Progenitor cell of endocrine pancreas (in vitro differentiated cells): ENCODE data around the gene CCDC88C. TPM values are rescaled to one million over a fixed set of nuclear protein-coding genes. Genes with fewer than 3 reads are reported as not detected.

Experiments
- DNase-seq: peaks from one replicate; pipeline ENCODE4 v3.0.0; 2021; ENCODE audit warnings: low spot score; ENCODE audit not compliant: unreplicated experiment
- H3K27ac Mint-ChIP-seq: 2 replicates; pipeline ENCODE4 v1.8.0; 2021; ENCODE audit warnings: mild to moderate bottlenecking, moderate library complexity, mixed read lengths
- H3K27me3 Mint-ChIP-seq: 2 replicates; pipeline ENCODE4 v1.8.0; 2021; ENCODE audit warnings: mixed read lengths
- H3K36me3 Mint-ChIP-seq: 2 replicates; pipeline ENCODE4 v1.8.0; 2022; ENCODE audit warnings: mixed read lengths; ENCODE audit not compliant: insufficient read depth
- H3K4me1 Mint-ChIP-seq: 2 replicates; pipeline ENCODE4 v1.8.0; 2021; ENCODE audit warnings: low read depth, mixed read lengths
- H3K4me3 Mint-ChIP-seq: 2 replicates; pipeline ENCODE4 v1.8.0; 2021; ENCODE audit warnings: low read depth, mild to moderate bottlenecking, moderate library complexity, mixed read lengths
- H3K9me3 Mint-ChIP-seq: 2 replicates; pipeline ENCODE4 v1.8.0; 2021; ENCODE audit warnings: low read depth, mixed read lengths
- total RNA-seq: library from RNA; stranded (reverse); gene quantifications from 2 replicates; pipeline ENCODE4 v1.2.1, GENCODE V29; 2021
- TF ChIP-seq, protein P1 (sequence below): fragments of 200-600 bp; sonication (generic); IDR thresholded peaks from one replicate; pipeline ENCODE4 v1.5.0; 2021; ENCODE audit warnings: antibody characterized with exemption, mild to moderate bottlenecking; ENCODE audit not compliant: unreplicated experiment

The CCDC88C gene
- total RNA-seq, 1 donor from 2014 or later = 78.1 TPM

- TF ChIP-seq, protein P1, sequence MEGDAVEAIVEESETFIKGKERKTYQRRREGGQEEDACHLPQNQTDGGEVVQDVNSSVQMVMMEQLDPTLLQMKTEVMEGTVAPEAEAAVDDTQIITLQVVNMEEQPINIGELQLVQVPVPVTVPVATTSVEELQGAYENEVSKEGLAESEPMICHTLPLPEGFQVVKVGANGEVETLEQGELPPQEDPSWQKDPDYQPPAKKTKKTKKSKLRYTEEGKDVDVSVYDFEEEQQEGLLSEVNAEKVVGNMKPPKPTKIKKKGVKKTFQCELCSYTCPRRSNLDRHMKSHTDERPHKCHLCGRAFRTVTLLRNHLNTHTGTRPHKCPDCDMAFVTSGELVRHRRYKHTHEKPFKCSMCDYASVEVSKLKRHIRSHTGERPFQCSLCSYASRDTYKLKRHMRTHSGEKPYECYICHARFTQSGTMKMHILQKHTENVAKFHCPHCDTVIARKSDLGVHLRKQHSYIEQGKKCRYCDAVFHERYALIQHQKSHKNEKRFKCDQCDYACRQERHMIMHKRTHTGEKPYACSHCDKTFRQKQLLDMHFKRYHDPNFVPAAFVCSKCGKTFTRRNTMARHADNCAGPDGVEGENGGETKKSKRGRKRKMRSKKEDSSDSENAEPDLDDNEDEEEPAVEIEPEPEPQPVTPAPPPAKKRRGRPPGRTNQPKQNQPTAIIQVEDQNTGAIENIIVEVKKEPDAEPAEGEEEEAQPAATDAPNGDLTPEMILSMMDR = no peak
- Mint-ChIP-seq H3K4me3 (no peak overlapping the region), H3K27me3 (no peaks in the 10 kb centered on the region), H3K9me3 (peaks cover 3% of the 10 kb centered on the region), H3K4me1 (no peaks in the 10 kb centered on the region), H3K27ac (no peak overlapping the region), H3K36me3 (peaks cover 19% of the 10 kb centered on the region)
- no peak for DNase-seq
Observed at GRCh38 chr14:91233936-91234790, 183.5 kb downstream of the CCDC88C start.

GRCh38 chr14:91232603-91233002 is 185.0 kb downstream of the CCDC88C start:
- Mint-ChIP-seq H3K36me3 (peaks cover 25% of the 10 kb centered on the region), H3K4me1 (no peaks in the 10 kb centered on the region), H3K27me3 (no peaks in the 10 kb centered on the region), H3K9me3 (peaks cover 3% of the 10 kb centered on the region), H3K4me3 (no peak overlapping the region), H3K27ac (no peak overlapping the region)
- DNase-seq = no peak
- TF ChIP-seq, protein P1 = no peak

DNA sequence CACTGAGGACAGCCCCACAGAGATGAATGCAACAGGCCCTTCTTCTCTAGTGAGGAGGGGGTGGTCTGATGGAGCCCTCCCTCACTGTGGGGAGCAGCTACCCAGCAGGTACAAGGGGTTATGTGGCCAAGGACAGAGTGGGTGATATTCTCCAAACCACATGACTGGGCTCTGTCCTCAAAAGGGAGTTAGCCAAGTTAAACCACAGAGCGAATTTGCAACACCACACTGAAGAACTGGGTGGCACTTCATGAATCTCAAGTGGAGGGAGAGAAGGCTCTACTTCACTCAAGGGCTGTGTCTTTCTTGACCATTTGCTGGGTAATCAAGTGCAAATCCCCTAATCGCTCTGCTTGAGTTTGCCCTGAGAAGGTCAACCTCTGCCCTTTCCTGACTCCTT is 185.6 kb downstream of the CCDC88C start:
- Mint-ChIP-seq H3K9me3 (peaks cover 3% of the 10 kb centered on the region), H3K27ac (no peak overlapping the region), H3K4me1 (no peaks in the 10 kb centered on the region), H3K36me3 (peaks cover 25% of the 10 kb centered on the region), H3K4me3 (no peak overlapping the region), H3K27me3 (no peaks in the 10 kb centered on the region)
- no peak for DNase-seq
- TF ChIP-seq, protein P1 = no peak

DNA sequence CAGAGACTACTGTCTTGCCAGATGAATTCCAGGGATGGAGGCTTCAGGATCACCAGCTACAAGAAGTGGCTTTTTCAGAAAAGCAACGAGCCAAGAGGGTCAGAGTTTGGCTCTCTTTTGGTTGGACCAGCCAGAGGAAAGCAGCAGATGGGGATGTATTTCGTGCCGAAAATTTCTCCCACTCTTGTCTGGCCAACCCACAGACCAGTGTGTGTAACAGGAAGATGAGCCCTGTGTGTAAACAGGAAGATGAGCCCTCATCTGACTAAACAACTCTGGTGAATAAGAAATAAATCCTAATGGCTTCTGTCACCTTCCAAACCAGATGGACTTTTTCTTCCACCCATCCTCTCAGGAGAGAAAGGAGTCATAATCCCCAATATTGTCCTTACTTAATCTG is 186.2 kb downstream of the CCDC88C start:
- no peak for DNase-seq
- Mint-ChIP-seq H3K27ac (no peak overlapping the region), H3K9me3 (peaks cover 3% of the 10 kb centered on the region), H3K4me3 (no peak overlapping the region), H3K36me3 (peaks cover 25% of the 10 kb centered on the region), H3K4me1 (no peaks in the 10 kb centered on the region), H3K27me3 (no peaks in the 10 kb centered on the region)
- TF ChIP-seq, protein P1 = no peak

GRCh38 chr14:91230397-91231035 is 187.1 kb downstream of the CCDC88C start:
- Mint-ChIP-seq H3K27me3 (no peaks in the 10 kb centered on the region), H3K4me1 (no peaks in the 10 kb centered on the region), H3K9me3 (peaks cover 3% of the 10 kb centered on the region), H3K27ac (no peak overlapping the region), H3K36me3 (peaks cover 25% of the 10 kb centered on the region), H3K4me3 (no peak overlapping the region)
- TF ChIP-seq, protein P1 = no peak
- DNase-seq = no peak
